Right renal pelvis (tissue), 4 donors: ENCODE data around the gene CDC42BPA. TPM values are rescaled to one million over a fixed set of nuclear protein-coding genes. Genes with fewer than 3 reads are reported as not detected.
"Not testable (repeated sequence)": the region's sequence is repeated elsewhere in the genome, so short reads cannot be mapped to it uniquely, and the experiment has no call there.

ENCODE experiments used
- DNase-seq, 4 donors: peaks; one replicate each; pipeline ENCODE4 v3.0.0-alpha.2; 2013; ENCODE audit warnings: low read depth in 4 of 4, low spot score in 3 of 4, missing footprints in 1 of 4
- polyA plus RNA-seq, 4 donors: library from polyadenylated mRNA; unstranded; fragments of 120-200 nt; gene quantifications; one replicate each; pipeline ENCODE4 v1.2.1, GENCODE V29; 2013; ENCODE audit not compliant: insufficient read length in 4 of 4

CDC42BPA gene
- polyA plus RNA-seq, 4 donors, result 37.2 to 44.6 (median 43.8) TPM

GRCh38 chr1:227312361-227313025, 5.8 kb downstream of the CDC42BPA start:
- no peak for DNase-seq

GRCh38 chr1:227311389-227312001, 6.8 kb downstream of the CDC42BPA start:
- DNase-seq, result no peak

GRCh38 chr1:227308367-227309336, 9.6 kb downstream of the CDC42BPA start:
- no peak for DNase-seq

GRCh38 chr1:227306689-227307088, 11.6 kb downstream of the CDC42BPA start:
- no peak for DNase-seq

GRCh38 chr1:227305894-227306626, 12.2 kb downstream of the CDC42BPA start:
- no peak for DNase-seq

GRCh38 chr1:227304665-227305064, 13.6 kb downstream of the CDC42BPA start:
- no peak for DNase-seq

- DNase-seq, result no peak
These were observed 14.6 kb downstream of the CDC42BPA start for GRCh38 chr1:227303662-227304061.

- DNase-seq, result no peak
These were observed 17.6 kb downstream of the CDC42BPA start for GRCh38 chr1:227300682-227301081.

GRCh38 chr1:227299688-227300087, 18.6 kb downstream of the CDC42BPA start:
- no peak for DNase-seq

- DNase-seq, result no peak
These were observed 19.1 kb downstream of the CDC42BPA start for GRCh38 chr1:227299241-227299627.

- DNase-seq, result no peak
These were observed 19.6 kb downstream of the CDC42BPA start for GRCh38 chr1:227298512-227299240.

- DNase-seq, result no peak
These were observed 21.1 kb downstream of the CDC42BPA start for GRCh38 chr1:227297073-227297793.

GRCh38 chr1:227295609-227296008, 22.7 kb downstream of the CDC42BPA start:
- DNase-seq, result no peak

GRCh38 chr1:227285745-227286144, 32.5 kb downstream of the CDC42BPA start:
- DNase-seq, result no peak

- no peak for DNase-seq
These were observed 36.9 kb downstream of the CDC42BPA start for GRCh38 chr1:227281371-227281770.

- DNase-seq, result no peak
These were observed 37.5 kb downstream of the CDC42BPA start for GRCh38 chr1:227280836-227281235.

- not testable (repeated sequence) for DNase-seq
These were observed 42.1 kb downstream of the CDC42BPA start for GRCh38 chr1:227276156-227276693.

- DNase-seq, result peak; percentile 5 to 39 (median 26)
These were observed 44.7 kb downstream of the CDC42BPA start for GRCh38 chr1:227273557-227273956.

GRCh38 chr1:227272428-227272827, 45.9 kb downstream of the CDC42BPA start:
- DNase-seq, result no peak
